HepG2 (cell line): ENCODE measurements around the gene C9orf43. TPM values are rescaled to one million over a fixed set of nuclear protein-coding genes. Genes with fewer than 3 reads are reported as not detected.

Source experiments
- ATAC-seq: fragments of 200-7000 bp; cut with Tn5 transposase; 3 replicates; pipeline ENCODE4 v1.9.1; 2020; ENCODE audit warnings: mild to moderate bottlenecking, moderate library complexity
- BruUV-seq: library from RNA; stranded (reverse); fragments of 400-500 nt; replicated peaks from 2 replicates; lab custom pipeline; 2021; lab: Mats Ljungman, UMichigan
- CTCF ChIA-PET: fragments of 300-600 bp; formaldehyde crosslinking; extraction: SDS; loops from one replicate; lab custom pipeline; 2021; ENCODE audit warnings: low total read pairs, inconsistent platforms, low intra/inter-chr PET ratio; lab: Yijun Ruan, JAX
- POLR2A ChIA-PET: fragments of 350-600 bp; sonication (Branson Sonifier 250); formaldehyde crosslinking; loops from one replicate; lab custom pipeline; 2020; ENCODE audit warnings: antibody characterized with exemption, inconsistent platforms; lab: Yijun Ruan, JAX
- DNase-seq: peaks from one replicate; pipeline ENCODE4 v3.0.0-alpha.2; 2015; ENCODE audit warnings: low spot score
- FAIRE-seq: peaks from 3 replicates; lab custom pipeline; 2011; peaks lifted over from hg19 to GRCh38; lab: Jason Lieb, UNC
- H2AFZ ChIP-seq: one replicate; pipeline ENCODE4 v1.6.1; 2011; ENCODE audit warnings: low read length, inconsistent platforms
- H3K27ac ChIP-seq: fragments of 300-600 bp; 3 replicates; pipeline ENCODE4 v1.8.0; 2011; ENCODE audit warnings: mixed run types, mild to moderate bottlenecking, mixed read lengths, low read length, inconsistent platforms; ENCODE audit not compliant: insufficient read depth; ENCODE audit errors: extremely low read length
- H3K27me3 ChIP-seq, 2 experiments: fragments of 200-600 bp in 1 of 2; 2 replicates in 1 of 2; 3 replicates in 1 of 2; pipeline versions ENCODE4 v1.6.0 to v1.8.0; 2011; ENCODE audit warnings: low read length in 2 of 2, mild to moderate bottlenecking in 2 of 2, moderate library complexity in 2 of 2, inconsistent platforms in 1 of 2; ENCODE audit not compliant: insufficient read depth in 2 of 2, control insufficient read depth in 1 of 2
- H3K36me3 ChIP-seq, 2 experiments: fragments of 200-600 bp in 1 of 2; replicated peaks in 1 of 2; 2 replicates in 1 of 2; 3 replicates in 1 of 2; pipeline versions ENCODE4 v1.5.1 to v1.8.0; 2011; ENCODE audit warnings: low read length in 2 of 2, inconsistent platforms in 1 of 2; ENCODE audit not compliant: insufficient read depth in 2 of 2, control insufficient read depth in 1 of 2
- H3K4me1 ChIP-seq: 2 replicates; pipeline ENCODE4 v1.5.1; 2012; ENCODE audit warnings: low read length, inconsistent platforms; ENCODE audit not compliant: insufficient read depth
- H3K4me2 ChIP-seq: 2 replicates; pipeline ENCODE4 v1.6.0; 2011; ENCODE audit warnings: low read depth, low read length, inconsistent platforms
- H3K4me3 ChIP-seq, 3 experiments: fragments of 200-600 bp in 1 of 3; sonication (generic), shearing (Covaris generic) in 1 of 3; replicated peaks in 1 of 3; 2 replicates each; pipeline ENCODE4 v1.5.1; 2011 to 2016; ENCODE audit warnings: low read length in 3 of 3, inconsistent platforms in 2 of 3, low read depth in 2 of 3, mild to moderate bottlenecking in 2 of 3, control low read depth in 1 of 3, mixed read lengths in 1 of 3; ENCODE audit not compliant: insufficient read depth in 1 of 3
- H3K79me2 ChIP-seq: one replicate; pipeline ENCODE4 v1.6.1; 2011; ENCODE audit warnings: low read length, inconsistent platforms; ENCODE audit not compliant: insufficient read depth
- H3K9ac ChIP-seq: 2 replicates; pipeline ENCODE4 v1.6.0; 2011; ENCODE audit warnings: mild to moderate bottlenecking, low read depth, low read length, inconsistent platforms; ENCODE audit not compliant: insufficient read depth
- H3K9me3 ChIP-seq: 2 replicates; pipeline ENCODE4 v1.5.1; 2012; ENCODE audit warnings: mild to moderate bottlenecking, low read length
- H4K20me1 ChIP-seq: 2 replicates; pipeline ENCODE4 v1.6.0; 2011; ENCODE audit warnings: inconsistent platforms, mild to moderate bottlenecking, low read length, moderate library complexity; ENCODE audit not compliant: insufficient read depth
- JDP2 ChIP-seq: sonication (generic); formaldehyde crosslinking; IDR thresholded peaks from 2 replicates; pipeline ENCODE4 v1.8.1; 2022; ENCODE audit warnings: missing genetic modification reagents, borderline replicate concordance
- MTA1 ChIP-seq: sonication (generic); formaldehyde crosslinking; IDR thresholded peaks from 2 replicates; pipeline ENCODE4 v1.4.0; 2020; ENCODE audit warnings: missing genetic modification reagents, mild to moderate bottlenecking, borderline replicate concordance
- POLR2G ChIP-seq: fragments of 200-400 bp; formaldehyde crosslinking; IDR thresholded peaks from 2 replicates; pipeline ENCODE4 v1.6.1; 2018; ENCODE audit warnings: mild to moderate bottlenecking, low read depth, low read length, moderate library complexity
- RARA ChIP-seq: IDR thresholded peaks from 2 replicates; pipeline ENCODE4 v1.6.1; 2016; ENCODE audit warnings: missing genetic modification reagents, missing compliant biosample characterization
- SKI ChIP-seq: fragments of 450-650 bp; IDR thresholded peaks from one replicate; pipeline ENCODE4 v1.6.1; 2018; ENCODE audit warnings: mild to moderate bottlenecking; ENCODE audit not compliant: partially characterized antibody
- SMARCE1 ChIP-seq: fragments of 450-650 bp; IDR thresholded peaks from 2 replicates; pipeline ENCODE4 v1.6.1; 2017; ENCODE audit warnings: borderline replicate concordance
- TFE3 ChIP-seq: IDR thresholded peaks from 2 replicates; pipeline ENCODE4 v1.6.1; 2016
- ZNF205 ChIP-seq: IDR thresholded peaks from 2 replicates; pipeline ENCODE4 v1.6.1; 2018; ENCODE audit warnings: missing biosample characterization, missing genetic modification reagents
- ZNF501 ChIP-seq: sonication (generic); formaldehyde crosslinking; IDR thresholded peaks from 2 replicates; pipeline ENCODE4 v1.5.1; 2020; ENCODE audit warnings: mild to moderate bottlenecking, moderate library complexity, missing genetic modification reagents
- ZNF615 ChIP-seq: sonication (generic); formaldehyde crosslinking; IDR thresholded peaks from 2 replicates; pipeline ENCODE4 v1.5.0; 2020; ENCODE audit warnings: mild to moderate bottlenecking, missing genetic modification reagents, borderline replicate concordance
- WGBS: methylation state at CpG from one replicate; pipeline ENCODE4 v1.1.6; 2017; ENCODE audit warnings: low lambda C conversion rate; 5-methylcytosine and 5-hydroxymethylcytosine counted together
- in situ Hi-C: cut with HindIII; loops from 2 replicates; pipeline ENCODE4 v1.10.0; 2017; ENCODE audit warnings: low pct_unique_long_range_greater_than_20kb; ENCODE audit not compliant: extremely low pct_ligation_motif_present
- intact Hi-C: fragments of 100-400 bp; cut with micrococcal nuclease; formaldehyde crosslinking; loops from one replicate; pipeline ENCODE4 v1.10.0; 2022; ENCODE audit not compliant: unreplicated experiment
- polyA plus RNA-seq, 8 experiments: library from polyadenylated mRNA; depleted of rRNA in 3 of 8; stranded (reverse) in 7 of 8; unstranded in 1 of 8; fragments of >200 nt; fragmentation: Illumina TruSeq in 4 of 8; extraction: Trizol in 4 of 8; gene quantifications; 2 replicates each; pipeline versions ENCODE4 v1.2.1 to v1.2.3, GENCODE V29; 2011 to 2016; ENCODE audit warnings: low read depth in 4 of 8, missing spikeins in 1 of 8, mixed read lengths in 1 of 8; ENCODE audit not compliant: insufficient read depth in 1 of 8
- total RNA-seq, 5 experiments: library from RNA; depleted of rRNA; stranded (reverse); fragments of >200 nt; fragmentation: Illumina TruSeq; extraction: Trizol; gene quantifications; 2 replicates each; pipeline ENCODE4 v1.2.3, GENCODE V29; 2016; ENCODE audit warnings: low read depth in 1 of 5
- TF ChIP-seq, protein P1 (sequence below): sonication (generic); formaldehyde crosslinking; IDR thresholded peaks from 2 replicates; pipeline ENCODE4 v1.4.0; 2020; ENCODE audit warnings: low read depth, missing genetic modification reagents

The C9orf43 gene
- total and polyA plus RNA-seq, 2 of the 13 experiments (the other 11 are each of a cell fraction or from before 2014, with no cell fraction given) = 0.24 to 0.31 TPM

GRCh38 chr9:113361304-113362018 lies 49.1 kb upstream of the C9orf43 start:
- H3K9ac ChIP-seq = no peak overlapping the region
- no peak for TF ChIP-seq SMARCE1
- TF ChIP-seq MTA1 (CRISPR knock-in tag) = no peak
- TF ChIP-seq ZNF615 = no peak
- no peak for TF ChIP-seq SKI
- TF ChIP-seq RARA = no peak
- peak; percentile 93; the same call in 1 of the 2 replicates for TF ChIP-seq ZNF205 (CRISPR knock-in tag)
- TF ChIP-seq, all 625 proteins: peak for 1
- no peaks in the 10 kb centered on the region for H3K36me3 ChIP-seq
- H4K20me1 ChIP-seq = no peaks in the 10 kb centered on the region
- DNase-seq (no peak), FAIRE-seq (no peak), ATAC-seq (no peak)
- ChIA-PET CTCF (no interaction called here), POLR2A (interaction anchor here (1.0 kb wide), 1 partner anchor 11 kb away, joined by 3 read pairs; no protein-coding TSS in a partner anchor)
- no peak overlapping the region for H3K27ac ChIP-seq
- H3K9me3 ChIP-seq = no peaks in the 10 kb centered on the region
- no TSS peak for BruUV-seq
- H3K4me1 ChIP-seq = peaks cover 22% of the 10 kb centered on the region
- H2AFZ ChIP-seq = no peak overlapping the region
- no peak overlapping the region for H3K4me2 ChIP-seq
- H3K27me3 ChIP-seq = peaks cover 0 to 6% of the 10 kb centered on the region in 2 experiments; a peak in 2 of 5 replicates
- in situ Hi-C loops (no loop called here), intact Hi-C loops (no loop called here)
- H3K79me2 ChIP-seq = no peaks in the 10 kb centered on the region
- 41% methylated on average over 6 of the region's 7 CpGs for WGBS
- no peak overlapping the region for H3K4me3 ChIP-seq

DNA sequence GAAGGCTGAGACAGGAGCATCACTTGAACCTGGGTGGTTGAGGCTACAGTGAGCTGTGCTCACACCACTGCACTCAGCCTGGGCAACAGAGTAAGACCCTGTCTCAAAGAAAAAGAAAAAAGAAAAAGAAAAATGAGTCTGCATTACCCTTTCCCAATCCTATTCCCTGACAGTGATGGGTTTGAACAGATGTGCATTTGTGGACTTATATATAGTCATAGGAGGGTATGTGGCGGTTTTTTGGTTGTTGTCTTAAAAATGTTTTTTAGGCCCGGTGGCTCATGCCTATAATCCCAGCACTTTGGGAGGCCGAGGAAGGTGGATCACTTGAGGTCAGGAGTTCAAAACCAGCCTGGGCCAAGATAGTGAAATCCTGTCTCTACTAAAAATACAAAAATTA lies 47.2 kb upstream of the C9orf43 start:
- no peak overlapping the region for H3K9ac ChIP-seq
- no peak overlapping the region for H3K4me3 ChIP-seq
- H3K4me2 ChIP-seq = no peak overlapping the region
- no peak overlapping the region for H3K27ac ChIP-seq
- in situ Hi-C loops = no loop called here
- no peak for FAIRE-seq
- H3K79me2 ChIP-seq = no peaks in the 10 kb centered on the region
- peaks cover 40% of the 10 kb centered on the region for H3K4me1 ChIP-seq
- WGBS = 56% methylated on average over 3 of the region's 3 CpGs
- no peaks in the 10 kb centered on the region for H3K9me3 ChIP-seq
- peaks cover 0 to 6% of the 10 kb centered on the region in 2 experiments; a peak in 2 of 5 replicates for H3K27me3 ChIP-seq
- POLR2A ChIA-PET = no interaction called here
- no peaks in the 10 kb centered on the region for H3K36me3 ChIP-seq
- no peak for DNase-seq
- H2AFZ ChIP-seq = no peak overlapping the region
- intact Hi-C loops = no loop called here
- CTCF ChIA-PET = interaction anchor here (0.8 kb wide), 1 partner anchor 43 kb away, joined by 3 read pairs; no protein-coding TSS in a partner anchor
- BruUV-seq = no TSS peak
- no peaks in the 10 kb centered on the region for H4K20me1 ChIP-seq
- ATAC-seq = no peak
- no peak for TF ChIP-seq POLR2G
- no peak for TF ChIP-seq TFE3 (CRISPR knock-in tag)
- TF ChIP-seq ZNF501 = no peak
- TF ChIP-seq, protein P1, sequence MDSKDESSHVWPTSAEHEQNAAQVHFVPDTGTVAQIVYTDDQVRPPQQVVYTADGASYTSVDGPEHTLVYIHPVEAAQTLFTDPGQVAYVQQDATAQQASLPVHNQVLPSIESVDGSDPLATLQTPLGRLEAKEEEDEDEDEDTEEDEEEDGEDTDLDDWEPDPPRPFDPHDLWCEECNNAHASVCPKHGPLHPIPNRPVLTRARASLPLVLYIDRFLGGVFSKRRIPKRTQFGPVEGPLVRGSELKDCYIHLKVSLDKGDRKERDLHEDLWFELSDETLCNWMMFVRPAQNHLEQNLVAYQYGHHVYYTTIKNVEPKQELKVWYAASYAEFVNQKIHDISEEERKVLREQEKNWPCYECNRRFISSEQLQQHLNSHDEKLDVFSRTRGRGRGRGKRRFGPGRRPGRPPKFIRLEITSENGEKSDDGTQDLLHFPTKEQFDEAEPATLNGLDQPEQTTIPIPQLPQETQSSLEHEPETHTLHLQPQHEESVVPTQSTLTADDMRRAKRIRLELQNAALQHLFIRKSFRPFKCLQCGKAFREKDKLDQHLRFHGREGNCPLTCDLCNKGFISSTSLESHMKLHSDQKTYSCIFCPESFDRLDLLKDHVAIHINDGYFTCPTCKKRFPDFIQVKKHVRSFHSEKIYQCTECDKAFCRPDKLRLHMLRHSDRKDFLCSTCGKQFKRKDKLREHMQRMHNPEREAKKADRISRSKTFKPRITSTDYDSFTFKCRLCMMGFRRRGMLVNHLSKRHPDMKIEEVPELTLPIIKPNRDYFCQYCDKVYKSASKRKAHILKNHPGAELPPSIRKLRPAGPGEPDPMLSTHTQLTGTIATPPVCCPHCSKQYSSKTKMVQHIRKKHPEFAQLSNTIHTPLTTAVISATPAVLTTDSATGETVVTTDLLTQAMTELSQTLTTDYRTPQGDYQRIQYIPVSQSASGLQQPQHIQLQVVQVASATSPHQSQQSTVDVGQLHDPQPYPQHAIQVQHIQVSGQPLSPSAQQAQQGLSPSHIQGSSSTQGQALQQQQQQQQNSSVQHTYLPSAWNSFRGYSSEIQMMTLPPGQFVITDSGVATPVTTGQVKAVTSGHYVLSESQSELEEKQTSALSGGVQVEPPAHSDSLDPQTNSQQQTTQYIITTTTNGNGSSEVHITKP (CRISPR knock-in tag) = no peak
- TF ChIP-seq JDP2 (CRISPR knock-in tag) = no peak
